H9 (cell line): ENCODE data around the gene PPA1. TPM values are rescaled to one million over a fixed set of nuclear protein-coding genes. Genes with fewer than 3 reads are reported as not detected.

Experiments used
- DNase-seq: peaks from one replicate; pipeline ENCODE4 v3.0.0-alpha.2; 2017
- H2AFZ ChIP-seq: one replicate; pipeline ENCODE4 v1.6.1; 2013; ENCODE audit warnings: mild to moderate bottlenecking, low read length, control low read depth, moderate library complexity
- H2AK5ac ChIP-seq: 2 replicates; pipeline ENCODE4 v1.6.1; 2013; ENCODE audit warnings: low read length, control low read depth, mixed read lengths; ENCODE audit not compliant: insufficient read length
- H2BK120ac ChIP-seq: one replicate; pipeline ENCODE4 v1.6.1; 2013; ENCODE audit warnings: low read depth, mild to moderate bottlenecking, low read length, control low read depth, inconsistent platforms; ENCODE audit not compliant: poor library complexity, severe bottlenecking
- H2BK12ac ChIP-seq: 2 replicates; pipeline ENCODE4 v1.6.1; 2013; ENCODE audit warnings: low read length, control low read depth, mixed read lengths, low read depth; ENCODE audit not compliant: insufficient read length
- H2BK15ac ChIP-seq: 2 replicates; pipeline ENCODE4 v1.6.1; 2013; ENCODE audit warnings: low read depth, low read length, control low read depth
- H2BK20ac ChIP-seq: one replicate; pipeline ENCODE4 v1.6.1; 2013; ENCODE audit warnings: low read depth, mild to moderate bottlenecking, low read length, control low read depth, inconsistent platforms; ENCODE audit not compliant: poor library complexity, severe bottlenecking
- H2BK5ac ChIP-seq: 2 replicates; pipeline ENCODE4 v1.6.1; 2013; ENCODE audit warnings: low read length, control low read depth, mixed read lengths; ENCODE audit not compliant: insufficient read length
- H3K14ac ChIP-seq: 2 replicates; pipeline ENCODE4 v1.6.1; 2013; ENCODE audit warnings: low read length, control low read depth; ENCODE audit not compliant: insufficient read depth
- H3K18ac ChIP-seq: 2 replicates; pipeline ENCODE4 v1.6.1; 2013; ENCODE audit warnings: low read depth, mild to moderate bottlenecking, mixed read lengths, low read length, control low read depth; ENCODE audit not compliant: insufficient read length
- H3K23ac ChIP-seq: 2 replicates; pipeline ENCODE4 v1.6.1; 2013; ENCODE audit warnings: low read length, control low read depth, mixed read lengths, low read depth; ENCODE audit not compliant: insufficient read length
- H3K23me2 ChIP-seq: 2 replicates; pipeline ENCODE4 v1.6.1; 2013; ENCODE audit warnings: low read depth, mild to moderate bottlenecking, mixed read lengths, low read length, control low read depth; ENCODE audit not compliant: insufficient read length, poor library complexity, severe bottlenecking
- H3K27ac ChIP-seq: 2 replicates; pipeline ENCODE4 v1.5.1; 2013; ENCODE audit warnings: low read length, control low read depth, mixed read lengths, low read depth; ENCODE audit not compliant: insufficient read length
- H3K27me3 ChIP-seq: 2 replicates; pipeline ENCODE4 v1.6.1; 2013; ENCODE audit warnings: low read length, control low read depth, inconsistent platforms; ENCODE audit not compliant: insufficient read depth
- H3K4ac ChIP-seq: 2 replicates; pipeline ENCODE4 v1.6.1; 2013; ENCODE audit warnings: low read depth, mild to moderate bottlenecking, control low read depth, inconsistent platforms, low read length, moderate library complexity
- H3K4me1 ChIP-seq: 2 replicates; pipeline ENCODE4 v1.6.1; 2013; ENCODE audit warnings: low read length, control low read depth, inconsistent platforms; ENCODE audit not compliant: insufficient read depth
- H3K4me2 ChIP-seq: 2 replicates; pipeline ENCODE4 v1.6.1; 2013; ENCODE audit warnings: low read length, control low read depth, mixed read lengths; ENCODE audit not compliant: insufficient read length, insufficient read depth
- H3K56ac ChIP-seq: 2 replicates; pipeline ENCODE4 v1.6.1; 2013; ENCODE audit warnings: low read depth, mild to moderate bottlenecking, mixed read lengths, low read length, control low read depth; ENCODE audit not compliant: insufficient read length
- H3K79me1 ChIP-seq: 2 replicates; pipeline ENCODE4 v1.6.1; 2013; ENCODE audit warnings: low read depth, mild to moderate bottlenecking, moderate library complexity, low read length, control low read depth, inconsistent platforms; ENCODE audit not compliant: insufficient read depth, poor library complexity, severe bottlenecking
- H3K79me2 ChIP-seq: 2 replicates; pipeline ENCODE4 v1.6.1; 2013; ENCODE audit warnings: low read length, control low read depth, inconsistent platforms; ENCODE audit not compliant: insufficient read depth
- H3K9ac ChIP-seq: 2 replicates; pipeline ENCODE4 v1.6.1; 2013; ENCODE audit warnings: low read length, control low read depth, mixed read lengths; ENCODE audit not compliant: insufficient read length; ENCODE audit errors: extremely low read depth
- H3K9me3 ChIP-seq: one replicate; pipeline ENCODE4 v1.6.1; 2013; ENCODE audit warnings: low read depth, low read length, inconsistent platforms; ENCODE audit not compliant: control insufficient read depth
- H3T11ph ChIP-seq: one replicate; pipeline ENCODE4 v1.6.1; 2013; ENCODE audit warnings: mild to moderate bottlenecking, low read length, control low read depth, inconsistent platforms
- H4K20me1 ChIP-seq: one replicate; pipeline ENCODE4 v1.6.1; 2013; ENCODE audit not compliant: control insufficient read depth, insufficient read length, insufficient read depth
- H4K5ac ChIP-seq: 2 replicates; pipeline ENCODE4 v1.6.1; 2013; ENCODE audit warnings: low read depth, mild to moderate bottlenecking, mixed read lengths, low read length, control low read depth; ENCODE audit not compliant: insufficient read length
- H4K8ac ChIP-seq: replicated peaks from 2 replicates; pipeline ENCODE4 v1.6.1; 2013; ENCODE audit warnings: low read length, control low read depth, mixed read lengths, low read depth; ENCODE audit not compliant: insufficient read length
- H4K91ac ChIP-seq: 2 replicates; pipeline ENCODE4 v1.6.1; 2013; ENCODE audit warnings: low read depth, mild to moderate bottlenecking, moderate library complexity, mixed read lengths, low read length, control low read depth; ENCODE audit not compliant: insufficient read length
- H3K27ac Mint-ChIP-seq, 3 experiments: 2 replicates in 2 of 3; 3 replicates in 1 of 3; pipeline ENCODE4 v1.8.0; 2020 to 2021; ENCODE audit warnings: mixed read lengths in 3 of 3, mild to moderate bottlenecking in 1 of 3, moderate library complexity in 1 of 3
- H3K27me3 Mint-ChIP-seq: 2 replicates; pipeline ENCODE4 v1.8.0; 2021; ENCODE audit warnings: low read depth, mild to moderate bottlenecking, moderate library complexity, mixed read lengths
- H3K36me3 Mint-ChIP-seq, 3 experiments: 2 replicates in 2 of 3; 3 replicates in 1 of 3; pipeline ENCODE4 v1.8.0; 2020 to 2021; ENCODE audit warnings: low read depth in 3 of 3, mixed read lengths in 3 of 3; ENCODE audit not compliant: insufficient read depth in 1 of 3
- H3K4me1 Mint-ChIP-seq, 2 experiments: 2 replicates each; pipeline ENCODE4 v1.8.0; 2020; ENCODE audit warnings: mixed read lengths in 2 of 2
- H3K4me3 Mint-ChIP-seq, 2 experiments: 2 replicates in 1 of 2; 3 replicates in 1 of 2; pipeline ENCODE4 v1.8.0; 2020 to 2021; ENCODE audit warnings: mild to moderate bottlenecking in 2 of 2, mixed read lengths in 2 of 2, moderate library complexity in 1 of 2
- H3K9me3 Mint-ChIP-seq, 2 experiments: 2 replicates in 1 of 2; 3 replicates in 1 of 2; pipeline ENCODE4 v1.8.0; 2020; ENCODE audit warnings: mild to moderate bottlenecking in 2 of 2, mixed read lengths in 2 of 2, moderate library complexity in 1 of 2
- CTCF ChIP-seq: fragments of 200-600 bp; sonication (generic); conservative IDR thresholded peaks from 3 replicates; pipeline ENCODE4 v1.8.0; 2021; ENCODE audit warnings: antibody characterized with exemption, mild to moderate bottlenecking
- WGBS: extraction: QIAGEN DNeasy Blood & Tissue Kit; methylation state at CpG from one replicate; pipeline ENCODE4 v1.1.7; 2013; ENCODE audit warnings: missing lambda C conversion rate, low lambda C conversion rate, mixed read lengths; ENCODE audit not compliant: insufficient read length; ENCODE audit errors: extremely low coverage; 5-methylcytosine and 5-hydroxymethylcytosine counted together
- total RNA-seq: library from RNA; stranded (reverse); gene quantifications from 2 replicates; pipeline ENCODE4 v1.2.1, GENCODE V29; 2021

Gene PPA1
- total RNA-seq, 1 experiment from 2014 or later = 115 TPM

GRCh38 chr10:70254778-70255328 is 21.6 kb upstream of the PPA1 start:
- Histone ChIP-seq H4K91ac (no peak overlapping the region), H2AK5ac (no peak overlapping the region), H3K4me2 (no peak overlapping the region), H3K23me2 (no peaks in the 10 kb centered on the region), H2BK5ac (no peak overlapping the region), H3T11ph (no peak overlapping the region), H3K14ac (no peak overlapping the region), H2BK12ac (no peak overlapping the region), H3K9ac (no peak overlapping the region), H3K23ac (no peak overlapping the region), H3K27ac (no peak overlapping the region), H2AFZ (no peak overlapping the region), H3K18ac (no peak overlapping the region), H3K9me3 (no peaks in the 10 kb centered on the region), H4K8ac (no peak overlapping the region), H4K5ac (no peak overlapping the region), H4K20me1 (no peaks in the 10 kb centered on the region), H3K27me3 (no peaks in the 10 kb centered on the region), H3K79me2 (no peaks in the 10 kb centered on the region), H3K4me1 (no peaks in the 10 kb centered on the region), H3K4ac (no peak overlapping the region), H2BK20ac (no peak overlapping the region), H2BK120ac (no peak overlapping the region), H3K56ac (no peak overlapping the region), H2BK15ac (no peak overlapping the region), H3K79me1 (no peaks in the 10 kb centered on the region)
- H3K36me3 Mint-ChIP-seq = no peaks in the 10 kb centered on the region
- no peak for DNase-seq
- H3K9me3 Mint-ChIP-seq = no peaks in the 10 kb centered on the region; a peak in 1 of 5 replicates
- no peak overlapping the region for H3K4me3 Mint-ChIP-seq
- peaks cover 6 to 9% of the 10 kb centered on the region in 2 experiments for H3K4me1 Mint-ChIP-seq
- no peak overlapping the region for H3K27ac Mint-ChIP-seq
- no CpG with 5 or more reads among the region's 40 CpGs for WGBS
- H3K27me3 Mint-ChIP-seq = peaks cover 2% of the 10 kb centered on the region
- TF ChIP-seq CTCF = no peak
